Measurements from ENCODE around the gene DNASE2B.

Gene DNASE2B

GRCh38 chr1:84398175-84399155 is at the start of gene DNASE2B:
DNASE2B (plus strand) TSS chr1:84398484; CDS start chr1:84398565, 81 bp downstream.
- DNase-seq (ENCODE audit: low spot score): no peak

DNA sequence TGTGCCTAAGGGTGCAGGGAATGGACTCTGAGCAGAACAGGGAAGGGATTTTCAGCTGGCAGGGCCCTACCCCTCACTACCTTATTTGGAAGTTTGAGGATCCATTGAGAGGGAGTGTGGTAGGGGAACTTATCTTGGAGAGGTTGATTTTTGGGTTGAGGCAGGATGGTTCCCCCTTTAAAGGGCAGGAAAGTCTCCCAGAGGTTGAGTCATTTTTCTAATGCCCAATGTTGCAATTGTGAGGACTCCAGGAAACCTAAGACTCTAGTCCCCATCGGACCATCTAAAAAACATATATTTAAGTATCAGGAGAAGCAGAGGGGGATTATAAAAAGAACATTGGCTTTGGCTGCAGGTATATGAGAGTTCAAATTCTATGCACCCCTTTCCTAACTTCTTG is 49.5 kb upstream of the DNASE2B start:
- no peak for DNase-seq (ENCODE audit: low spot score)

DNA sequence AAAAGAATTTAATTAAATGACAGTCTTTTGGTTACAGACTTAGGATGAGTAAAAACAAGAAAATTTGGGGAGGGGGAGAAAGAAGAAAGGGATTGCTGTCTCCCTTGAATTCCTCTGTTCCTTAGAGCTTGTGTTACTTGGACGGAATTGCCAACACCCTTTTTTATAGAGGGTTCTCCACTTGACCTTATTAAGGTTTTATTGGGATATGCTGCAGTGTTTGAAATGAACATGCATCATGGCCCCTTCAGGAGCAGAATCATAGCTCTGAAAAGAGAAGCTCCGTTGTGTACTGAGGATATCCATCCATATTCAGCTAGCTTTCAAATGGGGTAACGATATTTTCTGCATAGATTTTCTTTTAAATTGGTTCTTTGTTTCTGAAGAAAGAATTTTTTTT is 48.2 kb upstream of the DNASE2B start:
- no peak for DNase-seq (ENCODE audit: low spot score)

- DNase-seq (ENCODE audit: low spot score): no peak
Observed at GRCh38 chr1:84350550-84350949, 47.7 kb upstream of the DNASE2B start.

DNA sequence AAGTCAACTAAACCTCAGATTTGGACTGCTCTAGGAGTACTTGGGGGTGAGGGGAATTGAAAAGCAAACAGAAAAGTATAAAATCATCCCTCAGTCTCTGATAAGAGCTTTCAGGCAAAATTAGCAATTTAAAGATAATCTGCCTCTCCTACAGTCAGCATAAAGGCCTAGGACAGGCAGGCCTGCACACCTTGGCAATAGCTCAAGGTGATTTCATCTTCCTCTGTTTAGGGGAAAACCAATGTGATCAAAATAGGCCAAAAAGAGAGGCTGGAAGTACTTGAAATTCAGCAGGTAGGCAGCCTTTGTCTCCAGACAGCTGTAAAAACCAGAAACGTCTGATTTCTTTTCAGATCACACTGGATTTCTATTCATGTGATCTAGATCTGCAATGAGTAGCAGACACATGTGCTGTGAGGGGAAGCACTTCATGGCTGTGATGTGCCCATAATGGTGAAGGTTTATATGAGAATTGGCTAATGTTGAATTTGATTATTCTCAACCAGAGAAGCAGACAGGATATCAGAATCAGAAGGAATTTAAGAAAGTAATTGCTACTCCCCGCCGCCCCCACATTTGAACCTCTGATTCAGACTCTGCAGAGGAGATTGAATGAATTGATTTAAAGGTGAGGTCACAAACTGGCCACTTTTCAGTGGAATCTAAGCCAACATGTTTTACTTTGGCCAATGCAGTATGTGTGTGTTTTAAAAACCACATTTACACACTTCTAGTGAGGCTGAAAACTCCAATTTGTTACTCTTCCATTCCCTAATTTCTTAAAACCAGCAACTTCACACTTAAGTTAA is 45.8 kb upstream of the DNASE2B start:
- no peak for DNase-seq (ENCODE audit: low spot score)

DNA sequence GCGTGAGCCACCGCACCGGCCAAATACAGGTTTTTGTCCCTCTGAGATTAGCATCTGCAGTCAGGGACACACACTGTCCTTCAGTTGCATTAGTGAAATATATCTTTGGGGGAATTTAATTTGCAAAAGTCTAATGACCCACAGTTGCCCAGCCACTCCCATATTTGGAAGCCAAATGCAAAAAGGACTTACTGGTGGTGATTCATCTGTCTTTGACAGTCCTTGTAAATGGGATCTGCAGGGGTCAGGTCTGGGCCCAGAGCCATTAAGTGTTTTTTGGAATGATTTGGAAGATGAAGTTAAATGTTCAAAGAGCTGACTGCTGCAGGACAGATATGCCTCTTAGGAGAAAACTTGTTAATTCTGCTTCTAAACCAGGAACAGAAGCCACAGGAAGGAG is 44.6 kb upstream of the DNASE2B start:
- DNase-seq (ENCODE audit: low spot score): no peak

DNA sequence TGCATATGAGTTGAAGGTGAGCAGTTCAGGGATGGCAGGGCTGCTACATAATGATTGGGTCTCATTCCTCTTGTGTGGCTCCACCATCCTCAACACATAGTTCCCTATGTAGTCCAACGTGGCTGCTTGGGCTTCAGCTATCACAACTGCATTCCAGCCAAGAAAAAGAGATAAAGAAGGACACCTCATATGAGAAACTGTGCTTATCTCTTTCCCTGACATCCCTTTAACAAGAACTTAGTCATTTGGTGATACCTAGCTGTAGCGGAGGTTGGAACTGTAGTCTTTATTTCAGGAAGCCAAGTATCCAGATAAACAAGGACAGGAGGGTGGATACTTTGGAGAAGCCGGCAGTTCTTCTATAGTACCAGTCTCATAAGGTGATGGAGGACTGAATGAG is 42.7 kb upstream of the DNASE2B start:
- no peak for DNase-seq (ENCODE audit: low spot score)

GRCh38 chr1:84356881-84357280 is 41.4 kb upstream of the DNASE2B start:
- DNase-seq (ENCODE audit: low spot score): no peak

GRCh38 chr1:84358695-84359094 is 39.6 kb upstream of the DNASE2B start:
- DNase-seq (ENCODE audit: low spot score): no peak

GRCh38 chr1:84360316-84360715 is 38.0 kb upstream of the DNASE2B start:
- no peak for DNase-seq (ENCODE audit: low spot score)

- DNase-seq (ENCODE audit: low spot score): no peak
Observed at GRCh38 chr1:84361796-84362195, 36.5 kb upstream of the DNASE2B start.

DNA sequence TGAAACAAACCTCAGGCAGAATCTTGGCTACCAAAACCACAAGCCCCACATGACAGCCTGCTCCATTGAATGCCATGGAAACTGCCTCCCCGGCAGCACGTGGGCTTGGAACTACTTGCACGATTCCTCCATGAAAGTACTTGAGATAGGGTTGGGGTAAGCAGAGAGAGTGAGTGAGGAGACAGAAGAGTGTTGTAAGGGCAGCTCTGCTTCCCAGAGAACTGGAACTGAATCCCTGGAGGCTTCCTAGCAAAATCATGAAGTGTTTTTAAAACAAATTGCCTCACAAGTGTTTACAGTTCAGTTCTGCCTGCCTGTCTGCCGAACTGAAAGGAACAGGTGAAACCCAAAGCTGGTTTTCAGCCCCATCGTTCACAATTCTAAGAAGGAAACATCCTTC is 35.3 kb upstream of the DNASE2B start:
- no peak for DNase-seq (ENCODE audit: low spot score)

GRCh38 chr1:84363622-84364021 is 34.7 kb upstream of the DNASE2B start:
- no peak for DNase-seq (ENCODE audit: low spot score)

- no peak for DNase-seq (ENCODE audit: low spot score)
Observed at GRCh38 chr1:84365225-84366221, 32.8 kb upstream of the DNASE2B start.

GRCh38 chr1:84366786-84367185 is 31.5 kb upstream of the DNASE2B start:
- no peak for DNase-seq (ENCODE audit: low spot score)

GRCh38 chr1:84367219-84367618 is 31.1 kb upstream of the DNASE2B start:
- no peak for DNase-seq (ENCODE audit: low spot score)

GRCh38 chr1:84368441-84368840 is 29.8 kb upstream of the DNASE2B start:
- no peak for DNase-seq (ENCODE audit: low spot score)

- no peak for DNase-seq (ENCODE audit: low spot score)
Observed at GRCh38 chr1:84370266-84370665, 28.0 kb upstream of the DNASE2B start.

- DNase-seq (ENCODE audit: low spot score): no peak
Observed at GRCh38 chr1:84370831-84371394, 27.4 kb upstream of the DNASE2B start.

DNA sequence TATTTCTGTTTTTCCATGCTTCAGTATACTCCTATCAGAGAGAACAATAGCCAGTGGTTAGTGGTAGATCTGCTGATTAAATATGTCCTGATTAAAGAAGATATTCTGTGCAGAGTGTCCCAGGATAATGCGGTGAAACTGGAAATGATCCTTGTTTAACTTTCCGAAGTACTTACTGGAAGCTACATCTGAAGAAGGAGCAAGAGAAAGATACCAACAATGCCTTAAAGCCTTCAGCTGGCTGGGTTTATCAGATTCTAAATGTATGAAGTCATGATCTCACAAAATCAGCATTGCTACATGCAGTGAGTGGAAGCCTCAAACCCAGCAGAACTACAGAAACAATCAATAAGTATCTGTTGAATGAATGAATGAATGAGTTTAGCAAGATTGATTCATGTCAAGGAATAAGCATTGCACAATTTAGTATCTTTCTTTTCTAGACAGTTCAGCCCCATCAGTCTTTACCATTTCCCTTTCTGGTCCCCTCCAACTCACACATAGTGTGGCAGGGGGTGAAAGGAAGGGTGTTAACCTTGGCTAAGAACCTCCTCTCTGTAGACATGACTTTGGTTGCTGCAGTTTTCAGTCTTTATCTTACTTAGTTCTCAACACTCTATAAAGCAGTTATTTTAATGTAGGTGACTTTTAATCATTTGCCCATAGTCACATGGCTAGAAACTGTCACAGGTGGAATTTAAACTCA is 24.7 kb upstream of the DNASE2B start:
- no peak for DNase-seq (ENCODE audit: low spot score)
